ENCODE results near the gene PSMB5. TPM values are rescaled to one million over a fixed set of nuclear protein-coding genes. Genes with fewer than 3 reads are reported as not detected.

The PSMB5 gene
- total and polyA plus RNA-seq, 2 of the 13 experiments (the other 11 are each of a cell fraction or from before 2014, with no cell fraction given) = 705 to 871 TPM

GRCh38 chr14:23057757-23058653, 23.3 kb upstream of the PSMB5 start (continued):
- TF ChIP-seq RARG (CRISPR knock-in tag; IDR thresholded peaks at IDR 0.05; ENCODE audit: low read depth) (0 out of 2 replicates have a peak, but pooled peaks have one; percentile 13), ZNF550 (CRISPR knock-in tag; IDR thresholded peaks at IDR 0.05; ENCODE audit: borderline replicate concordance) (peak; percentile 99), ZNF496 (CRISPR knock-in tag; IDR thresholded peaks at IDR 0.05; ENCODE audit: insufficient replicate concordance) (no peak), ZFP90 (CRISPR knock-in tag; IDR thresholded peaks at IDR 0.05; ENCODE audit: borderline replicate concordance) (peak; percentile 94), ZZZ3 (CRISPR knock-in tag; IDR thresholded peaks at IDR 0.05; ENCODE audit: borderline replicate concordance) (no peak), NR0B2 (CRISPR knock-in tag; IDR thresholded peaks at IDR 0.05) (peak; percentile 59), SP140L (CRISPR knock-in tag; IDR thresholded peaks at IDR 0.05; ENCODE audit: borderline replicate concordance) (0 out of 2 replicates have a peak, but pooled peaks have one; percentile 60), ZNF672 (CRISPR knock-in tag; IDR thresholded peaks at IDR 0.05) (peak; percentile 29; the same call in 1 of the 2 replicates), ZNF24 (IDR thresholded peaks at IDR 0.05) (0 out of 2 replicates have a peak, but pooled peaks have one; percentile 24), TBX2 (CRISPR knock-in tag; IDR thresholded peaks at IDR 0.05; ENCODE audit: borderline replicate concordance) (peak; percentile 70; the same call in 1 of the 2 replicates), ZNF331 (CRISPR knock-in tag; IDR thresholded peaks at IDR 0.05) (peak; percentile 75; the same call in 1 of the 2 replicates), MAF1 (CRISPR knock-in tag; IDR thresholded peaks at IDR 0.05; ENCODE audit: borderline replicate concordance) (no peak; the same call in 1 of the 2 replicates), ZNF350 (CRISPR knock-in tag; IDR thresholded peaks at IDR 0.05; ENCODE audit: borderline replicate concordance, low read depth) (peak; percentile 97), ZBTB21 (CRISPR knock-in tag; IDR thresholded peaks at IDR 0.05) (0 out of 2 replicates have a peak, but pooled peaks have one; percentile 32), PCBP2 (optimal IDR thresholded peaks at IDR 0.05; ENCODE audit: low read depth, low read length, poor library complexity, severe bottlenecking) (no peak), HMGXB3 (CRISPR knock-in tag; IDR thresholded peaks at IDR 0.05; ENCODE audit: borderline replicate concordance) (no peak; the same call in 1 of the 2 replicates), ZBTB44 (CRISPR knock-in tag; IDR thresholded peaks at IDR 0.05) (no peak), RCOR2 (CRISPR knock-in tag; IDR thresholded peaks at IDR 0.05) (no peak), ZNF33A (CRISPR knock-in tag; IDR thresholded peaks at IDR 0.05; ENCODE audit: borderline replicate concordance) (no peak), MIER3 (CRISPR knock-in tag; IDR thresholded peaks at IDR 0.05; ENCODE audit: borderline replicate concordance) (peak; percentile 82), YY1 (IDR thresholded peaks at IDR 0.05; ENCODE audit: insufficient read depth, insufficient replicate concordance, low read depth, low read length) (peak; percentile 65), ADNP (CRISPR knock-in tag; IDR thresholded peaks at IDR 0.05) (peak; percentile 70; the same call in 1 of the 2 replicates)
